ENCODE data around the gene GPR87.

GPR87 gene

GRCh38 chr3:151268267-151269235 is 48.1 kb downstream of the GPR87 start:
- Histone ChIP-seq H2AFZ (ENCODE audit: low read depth) (no peak overlapping the region), H3K9ac (no peak overlapping the region), H3K27me3 (ENCODE audit: insufficient read depth, low read depth) (no peaks in the 10 kb centered on the region), H3K36me3 (ENCODE audit: insufficient read depth) (no peaks in the 10 kb centered on the region), H3K4me1 (ENCODE audit: low read depth, poor library complexity, severe bottlenecking) (no peaks in the 10 kb centered on the region), H4K20me1 (ENCODE audit: insufficient read depth) (no peaks in the 10 kb centered on the region), H3K79me2 (ENCODE audit: insufficient read depth, low read depth) (no peaks in the 10 kb centered on the region), H3K27ac (no peak overlapping the region), H3K4me2 (no peak overlapping the region), H3K4me3 (IDR thresholded peaks at IDR 0.05; ENCODE audit: insufficient read depth, low read depth, low read length) (no peak overlapping the region)
- TF ChIP-seq CTCF (conservative IDR thresholded peaks at IDR 0.05; ENCODE audit: low read depth, low read length) = no peak

- Histone ChIP-seq H3K27me3 (ENCODE audit: insufficient read depth, low read depth) (no peaks in the 10 kb centered on the region), H4K20me1 (ENCODE audit: insufficient read depth) (no peaks in the 10 kb centered on the region), H3K4me1 (ENCODE audit: low read depth, poor library complexity, severe bottlenecking) (no peaks in the 10 kb centered on the region), H3K4me3 (IDR thresholded peaks at IDR 0.05; ENCODE audit: insufficient read depth, low read depth, low read length) (no peak overlapping the region), H3K4me2 (no peak overlapping the region), H3K79me2 (ENCODE audit: insufficient read depth, low read depth) (no peaks in the 10 kb centered on the region), H3K9ac (no peak overlapping the region), H2AFZ (ENCODE audit: low read depth) (no peak overlapping the region), H3K27ac (no peak overlapping the region), H3K36me3 (ENCODE audit: insufficient read depth) (no peaks in the 10 kb centered on the region)
- no peak for TF ChIP-seq CTCF (conservative IDR thresholded peaks at IDR 0.05; ENCODE audit: low read depth, low read length)
Observed at GRCh38 chr3:151267066-151267465, 49.6 kb downstream of the GPR87 start.

GRCh38 chr3:151265866-151266265 is 50.8 kb downstream of the GPR87 start:
- no peak overlapping the region for H3K4me2 ChIP-seq
- H3K9ac ChIP-seq = no peak overlapping the region

GRCh38 chr3:151265166-151265565 is 51.5 kb downstream of the GPR87 start:
- Histone ChIP-seq H3K4me2 (no peak overlapping the region), H3K4me3 (IDR thresholded peaks at IDR 0.05; ENCODE audit: insufficient read depth, low read depth, low read length) (no peak overlapping the region), H3K9ac (no peak overlapping the region), H3K36me3 (ENCODE audit: insufficient read depth) (no peaks in the 10 kb centered on the region), H4K20me1 (ENCODE audit: insufficient read depth) (no peaks in the 10 kb centered on the region), H3K79me2 (ENCODE audit: insufficient read depth, low read depth) (no peaks in the 10 kb centered on the region), H2AFZ (ENCODE audit: low read depth) (no peak overlapping the region), H3K27me3 (ENCODE audit: insufficient read depth, low read depth) (no peaks in the 10 kb centered on the region), H3K4me1 (ENCODE audit: low read depth, poor library complexity, severe bottlenecking) (no peaks in the 10 kb centered on the region), H3K27ac (no peak overlapping the region)
- no peak for TF ChIP-seq CTCF (conservative IDR thresholded peaks at IDR 0.05; ENCODE audit: low read depth, low read length)

More at GRCh38 chr3:151265866-151266265, 50.8 kb downstream of the GPR87 start:
- H3K4me3 ChIP-seq (IDR thresholded peaks at IDR 0.05; ENCODE audit: insufficient read depth, low read depth, low read length) = no peak overlapping the region
- H2AFZ ChIP-seq (ENCODE audit: low read depth) = no peak overlapping the region
- no peaks in the 10 kb centered on the region for H3K4me1 ChIP-seq (ENCODE audit: low read depth, poor library complexity, severe bottlenecking)
- no peak overlapping the region for H3K27ac ChIP-seq
- H4K20me1 ChIP-seq (ENCODE audit: insufficient read depth) = no peaks in the 10 kb centered on the region
- H3K36me3 ChIP-seq (ENCODE audit: insufficient read depth) = no peaks in the 10 kb centered on the region
- no peaks in the 10 kb centered on the region for H3K27me3 ChIP-seq (ENCODE audit: insufficient read depth, low read depth)
- no peak for TF ChIP-seq CTCF (conservative IDR thresholded peaks at IDR 0.05; ENCODE audit: low read depth, low read length)
- H3K79me2 ChIP-seq (ENCODE audit: insufficient read depth, low read depth) = no peaks in the 10 kb centered on the region

Data from KMS-11 (cell line).